Activated T-cell treated with anti-CD3 and anti-CD28 coated beads, Interleukin-2, amount 50 U/mL, for 4 hours (primary cell): ENCODE measurements around the gene STOML3. TPM values are rescaled to one million over a fixed set of nuclear protein-coding genes. Genes with fewer than 3 reads are reported as not detected.

Experiments used
- ATAC-seq, 2 donors: fragments of 200-7000 bp; cut with Tn5 transposase; one replicate each; pipeline ENCODE4 v1.10.0; 2021
- DNase-seq: peaks from one replicate; pipeline ENCODE4 v3.0.0-alpha.2; 2020
- H3K27me3 Mint-ChIP-seq: one replicate; pipeline ENCODE4 v1.8.0; 2021; ENCODE audit warnings: low read depth, mixed read lengths
- H3K36me3 Mint-ChIP-seq: one replicate; pipeline ENCODE4 v1.8.0; 2022; ENCODE audit warnings: mixed read lengths; ENCODE audit not compliant: insufficient read depth
- H3K4me1 Mint-ChIP-seq: one replicate; pipeline ENCODE4 v1.8.0; 2021; ENCODE audit warnings: low read depth, mixed read lengths
- H3K4me3 Mint-ChIP-seq: one replicate; pipeline ENCODE4 v1.8.0; 2021; ENCODE audit warnings: mild to moderate bottlenecking, moderate library complexity, mixed read lengths
- H3K9me3 Mint-ChIP-seq: one replicate; pipeline ENCODE4 v1.8.0; 2021; ENCODE audit warnings: mixed read lengths
- total RNA-seq, 3 donors: library from RNA; stranded (reverse); gene quantifications; one replicate each; pipeline ENCODE4 v1.2.1, GENCODE V29; 2021

STOML3 gene
- not detected for total RNA-seq

GRCh38 chr13:38990693-38991092 lies at the start of gene STOML3:
TSS of gene STOML3 (minus strand) at chr13:38990831. CDS start at chr13:38990721, 110 bp downstream.
- Mint-ChIP-seq H3K27me3 (no peaks in the 10 kb centered on the region), H3K4me1 (peaks cover 3% of the 10 kb centered on the region), H3K36me3 (no peaks in the 10 kb centered on the region), H3K4me3 (no peak within 1 kb of the TSS), H3K9me3 (no peaks in the 10 kb centered on the region)
- ATAC-seq (no peak), DNase-seq (no peak)

GRCh38 chr13:39040206-39040605 lies 49.6 kb upstream of the STOML3 start:
- Mint-ChIP-seq H3K36me3 (peaks cover 14% of the 10 kb centered on the region), H3K9me3 (no peaks in the 10 kb centered on the region), H3K4me3 (peak overlapping the region; percentile 33), H3K4me1 (peaks cover 28% of the 10 kb centered on the region), H3K27me3 (no peaks in the 10 kb centered on the region)
- ATAC-seq (no peak), DNase-seq (no peak)

GRCh38 chr13:39039041-39039440 lies 48.4 kb upstream of the STOML3 start:
- no peak for DNase-seq
- peak overlapping the region; percentile 87 for H3K4me3 Mint-ChIP-seq
- ATAC-seq, result no peak
- H3K9me3 Mint-ChIP-seq, result no peaks in the 10 kb centered on the region
- no peaks in the 10 kb centered on the region for H3K27me3 Mint-ChIP-seq
- H3K4me1 Mint-ChIP-seq, result peaks cover 38% of the 10 kb centered on the region
- H3K36me3 Mint-ChIP-seq, result peaks cover 9% of the 10 kb centered on the region

GRCh38 chr13:39038569-39039030 lies 48.0 kb upstream of the STOML3 start:
- Mint-ChIP-seq H3K4me1 (peaks cover 43% of the 10 kb centered on the region), H3K4me3 (peak overlapping the region; percentile 87), H3K27me3 (no peaks in the 10 kb centered on the region), H3K9me3 (no peaks in the 10 kb centered on the region), H3K36me3 (peaks cover 8% of the 10 kb centered on the region)
- ATAC-seq, result peak; percentile 69 to 74
- DNase-seq, result peak; percentile 32

GRCh38 chr13:39037880-39038568 lies 47.4 kb upstream of the STOML3 start, which contains the start of the genes NHLRC3 and PROSER1:
TSS of gene NHLRC3 (plus strand) at chr13:39038456. CDS start at chr13:39038640, 184 bp downstream.
TSS of gene PROSER1 (minus strand) at chr13:39038089. CDS start at chr13:39037242, 847 bp downstream.
- peak; percentile 76 for ATAC-seq
- Mint-ChIP-seq H3K27me3 (no peaks in the 10 kb centered on the region), H3K4me3 (peak within 1 kb of the TSS; percentile 87), H3K9me3 (no peaks in the 10 kb centered on the region), H3K36me3 (peaks cover 5% of the 10 kb centered on the region), H3K4me1 (peaks cover 48% of the 10 kb centered on the region)
- peak; percentile 73 for DNase-seq

GRCh38 chr13:39037410-39037879 lies 46.8 kb upstream of the STOML3 start:
- Mint-ChIP-seq H3K9me3 (no peaks in the 10 kb centered on the region), H3K27me3 (no peaks in the 10 kb centered on the region), H3K36me3 (peaks cover 3% of the 10 kb centered on the region), H3K4me3 (peak overlapping the region; percentile 87), H3K4me1 (peaks cover 49% of the 10 kb centered on the region)
- DNase-seq (peak; percentile 23), ATAC-seq (no peak)

GRCh38 chr13:39036212-39036611 lies 45.6 kb upstream of the STOML3 start:
- H3K4me1 Mint-ChIP-seq, result peaks cover 56% of the 10 kb centered on the region
- H3K36me3 Mint-ChIP-seq, result peaks cover 6% of the 10 kb centered on the region
- H3K27me3 Mint-ChIP-seq, result no peaks in the 10 kb centered on the region
- H3K4me3 Mint-ChIP-seq, result peak overlapping the region; percentile 87
- H3K9me3 Mint-ChIP-seq, result no peaks in the 10 kb centered on the region
- no peak for DNase-seq
- ATAC-seq, result no peak

- Mint-ChIP-seq H3K9me3 (no peaks in the 10 kb centered on the region), H3K27me3 (no peaks in the 10 kb centered on the region), H3K4me1 (peaks cover 55% of the 10 kb centered on the region), H3K4me3 (peak overlapping the region; percentile 87), H3K36me3 (peaks cover 5% of the 10 kb centered on the region)
- ATAC-seq (no peak), DNase-seq (no peak)
Observed at GRCh38 chr13:39035799-39036198, 45.2 kb upstream of the STOML3 start.

GRCh38 chr13:39035204-39035603 lies 44.6 kb upstream of the STOML3 start:
- peaks cover 3% of the 10 kb centered on the region for H3K36me3 Mint-ChIP-seq
- peak overlapping the region; percentile 87 for H3K4me3 Mint-ChIP-seq
- H3K4me1 Mint-ChIP-seq, result peaks cover 49% of the 10 kb centered on the region
- DNase-seq (no peak), ATAC-seq (no peak)
- no peaks in the 10 kb centered on the region for H3K27me3 Mint-ChIP-seq
- no peaks in the 10 kb centered on the region for H3K9me3 Mint-ChIP-seq

GRCh38 chr13:39034085-39034484 lies 43.5 kb upstream of the STOML3 start:
- DNase-seq (no peak), ATAC-seq (no peak)
- Mint-ChIP-seq H3K4me3 (peak overlapping the region; percentile 49), H3K4me1 (peaks cover 42% of the 10 kb centered on the region), H3K36me3 (peaks cover 3% of the 10 kb centered on the region), H3K9me3 (no peaks in the 10 kb centered on the region), H3K27me3 (no peaks in the 10 kb centered on the region)

GRCh38 chr13:39032150-39032549 lies 41.5 kb upstream of the STOML3 start:
- Mint-ChIP-seq H3K4me1 (peaks cover 38% of the 10 kb centered on the region), H3K27me3 (no peaks in the 10 kb centered on the region), H3K36me3 (peaks cover 11% of the 10 kb centered on the region), H3K9me3 (no peaks in the 10 kb centered on the region), H3K4me3 (no peak overlapping the region)
- ATAC-seq (no peak), DNase-seq (no peak)

GRCh38 chr13:39025433-39025839 lies 34.8 kb upstream of the STOML3 start:
- H3K27me3 Mint-ChIP-seq, result no peaks in the 10 kb centered on the region
- no peak overlapping the region for H3K4me3 Mint-ChIP-seq
- no peaks in the 10 kb centered on the region for H3K4me1 Mint-ChIP-seq
- H3K36me3 Mint-ChIP-seq, result peaks cover 41% of the 10 kb centered on the region
- ATAC-seq, result no peak
- no peaks in the 10 kb centered on the region for H3K9me3 Mint-ChIP-seq
- no peak for DNase-seq

- H3K27me3 Mint-ChIP-seq, result no peaks in the 10 kb centered on the region
- H3K36me3 Mint-ChIP-seq, result peaks cover 44% of the 10 kb centered on the region
- no peak overlapping the region for H3K4me3 Mint-ChIP-seq
- no peaks in the 10 kb centered on the region for H3K9me3 Mint-ChIP-seq
- H3K4me1 Mint-ChIP-seq, result no peaks in the 10 kb centered on the region
- ATAC-seq, result no peak
- no peak for DNase-seq
Observed at GRCh38 chr13:39023761-39024160, 33.1 kb upstream of the STOML3 start.

GRCh38 chr13:39023316-39023715 lies 32.7 kb upstream of the STOML3 start:
- ATAC-seq (no peak), DNase-seq (no peak)
- H3K36me3 Mint-ChIP-seq, result peaks cover 44% of the 10 kb centered on the region
- H3K27me3 Mint-ChIP-seq, result no peaks in the 10 kb centered on the region
- no peaks in the 10 kb centered on the region for H3K4me1 Mint-ChIP-seq
- H3K9me3 Mint-ChIP-seq, result no peaks in the 10 kb centered on the region
- no peak overlapping the region for H3K4me3 Mint-ChIP-seq

- no peak for ATAC-seq
- no peak overlapping the region for H3K4me3 Mint-ChIP-seq
- DNase-seq, result no peak
- H3K27me3 Mint-ChIP-seq, result no peaks in the 10 kb centered on the region
- no peaks in the 10 kb centered on the region for H3K9me3 Mint-ChIP-seq
- peaks cover 39% of the 10 kb centered on the region for H3K36me3 Mint-ChIP-seq
- H3K4me1 Mint-ChIP-seq, result no peaks in the 10 kb centered on the region
Observed at GRCh38 chr13:39020853-39021462, 30.3 kb upstream of the STOML3 start.
